Neuronal stem cell (in vitro differentiated cells): ENCODE data around the gene SNX3.

Experiments
- DNase-seq: peaks from one replicate; pipeline ENCODE4 v3.0.0-alpha.2; 2013; ENCODE audit warnings: low spot score
- H2AFZ ChIP-seq: one replicate; pipeline ENCODE4 v1.6.1; 2013; ENCODE audit warnings: mild to moderate bottlenecking, low read length, inconsistent platforms
- H2AK5ac ChIP-seq: 2 replicates; pipeline ENCODE4 v1.6.1; 2013; ENCODE audit warnings: low read depth, mild to moderate bottlenecking, inconsistent platforms, low read length, moderate library complexity, mixed read lengths
- H2BK120ac ChIP-seq: 2 replicates; pipeline ENCODE4 v1.6.1; 2013; ENCODE audit warnings: low read depth, mild to moderate bottlenecking, inconsistent platforms, low read length, moderate library complexity, mixed read lengths
- H2BK12ac ChIP-seq: one replicate; pipeline ENCODE4 v1.6.1; 2013; ENCODE audit warnings: low read length, inconsistent platforms
- H2BK15ac ChIP-seq: 2 replicates; pipeline ENCODE4 v1.6.1; 2013; ENCODE audit warnings: mild to moderate bottlenecking, low read length, inconsistent platforms, mixed read lengths
- H2BK5ac ChIP-seq: one replicate; pipeline ENCODE4 v1.6.1; 2013; ENCODE audit warnings: inconsistent platforms, mild to moderate bottlenecking, low read length, moderate library complexity
- H3K14ac ChIP-seq: one replicate; pipeline ENCODE4 v1.6.1; 2013; ENCODE audit warnings: low read length, inconsistent platforms
- H3K18ac ChIP-seq: 2 replicates; pipeline ENCODE4 v1.6.1; 2013; ENCODE audit warnings: low read length, inconsistent platforms
- H3K23ac ChIP-seq: 2 replicates; pipeline ENCODE4 v1.6.1; 2013; ENCODE audit warnings: low read depth, mild to moderate bottlenecking, mixed read lengths, low read length, inconsistent platforms; ENCODE audit not compliant: poor library complexity
- H3K27ac ChIP-seq: replicated peaks from 3 replicates; pipeline ENCODE4 v1.5.1; 2013; ENCODE audit warnings: low read length, inconsistent platforms
- H3K27me3 ChIP-seq, 3 experiments: 2 replicates each; pipeline ENCODE4 v1.6.1; 2013; ENCODE audit warnings: low read length in 3 of 3, mild to moderate bottlenecking in 2 of 3, inconsistent platforms in 1 of 3, low read depth in 1 of 3, mixed read lengths in 1 of 3, moderate library complexity in 1 of 3; ENCODE audit not compliant: control insufficient read depth in 3 of 3, insufficient read depth in 3 of 3
- H3K36me3 ChIP-seq, 2 donors: replicated peaks in 1 of 2; 2 replicates each; pipeline ENCODE4 v1.6.1; 2013; ENCODE audit warnings: low read length in 2 of 2; ENCODE audit not compliant: control insufficient read depth in 2 of 2, insufficient read depth in 2 of 2
- H3K4ac ChIP-seq: 2 replicates; pipeline ENCODE4 v1.6.1; 2013; ENCODE audit warnings: inconsistent platforms, mild to moderate bottlenecking, low read length, moderate library complexity
- H3K4me1 ChIP-seq, 2 donors: 1 replicate in 1 of 2; 2 replicates in 1 of 2; pipeline ENCODE4 v1.6.1; 2013; ENCODE audit warnings: low read length in 2 of 2, low read depth in 1 of 2; ENCODE audit not compliant: control insufficient read depth in 2 of 2, insufficient read depth in 1 of 2
- H3K4me2 ChIP-seq: one replicate; pipeline ENCODE4 v1.6.1; 2013; ENCODE audit warnings: mild to moderate bottlenecking, low read length, inconsistent platforms; ENCODE audit not compliant: insufficient read depth, poor library complexity, severe bottlenecking
- H3K4me3 ChIP-seq, 2 donors: 2 replicates each; pipeline ENCODE4 v1.5.1; 2013; ENCODE audit warnings: low read length in 2 of 2, mild to moderate bottlenecking in 2 of 2, inconsistent platforms in 1 of 2, moderate library complexity in 1 of 2
- H3K79me1 ChIP-seq: one replicate; pipeline ENCODE4 v1.6.1; 2013; ENCODE audit warnings: low read depth, mild to moderate bottlenecking, inconsistent platforms, low read length, moderate library complexity
- H3K9ac ChIP-seq: one replicate; pipeline ENCODE4 v1.6.1; 2013; ENCODE audit warnings: mild to moderate bottlenecking, low read depth, low read length, inconsistent platforms; ENCODE audit not compliant: poor library complexity
- H3K9me3 ChIP-seq, 2 donors: replicated peaks in 1 of 2; 2 replicates each; pipeline versions ENCODE3 to v1.6.1; 2013; ENCODE audit warnings: low read length in 2 of 2, mild to moderate bottlenecking in 2 of 2, inconsistent platforms in 1 of 2, low read depth in 1 of 2, mixed read lengths in 1 of 2, moderate library complexity in 1 of 2; ENCODE audit not compliant: control insufficient read depth in 2 of 2, insufficient read depth in 1 of 2
- H4K8ac ChIP-seq: one replicate; pipeline ENCODE4 v1.6.1; 2013; ENCODE audit warnings: low read depth, mild to moderate bottlenecking, inconsistent platforms, low read length, moderate library complexity
- H4K91ac ChIP-seq: one replicate; pipeline ENCODE4 v1.6.1; 2013; ENCODE audit warnings: low read length, low read depth, mild to moderate bottlenecking, inconsistent platforms; ENCODE audit not compliant: poor library complexity
- WGBS, 2 donors: extraction: QIAGEN DNeasy Blood & Tissue Kit; methylation state at CpG; one replicate each; pipeline ENCODE4 v1.1.7; 2013; ENCODE audit warnings: missing lambda C conversion rate in 2 of 2, mixed read lengths in 1 of 2; ENCODE audit not compliant: insufficient read length in 2 of 2, insufficient replicate concordance in 1 of 2; ENCODE audit errors: extremely low coverage in 2 of 2; 5-methylcytosine and 5-hydroxymethylcytosine counted together

SNX3 gene

DNA sequence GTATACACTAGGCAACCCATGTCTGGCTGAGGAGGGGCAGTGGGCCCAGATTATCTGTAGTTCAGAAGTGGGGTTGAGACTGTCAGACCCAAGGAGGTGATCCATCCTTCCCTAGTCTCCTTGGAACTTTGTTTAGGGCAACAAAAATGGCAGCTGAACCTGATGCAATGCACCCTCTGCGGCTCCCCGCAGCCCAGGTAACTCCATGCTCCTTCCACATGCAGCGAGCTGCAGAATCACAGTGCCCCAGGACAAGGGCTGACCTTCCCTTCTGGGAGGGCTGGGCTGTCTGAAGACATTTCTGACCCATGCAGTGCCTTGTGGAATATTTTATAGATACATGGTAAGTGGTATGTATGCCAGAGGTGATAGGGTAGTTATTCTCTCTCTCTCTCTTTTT is 65.6 kb downstream of the SNX3 start:
- no peak for DNase-seq
- H3K4me2 ChIP-seq: no peak overlapping the region
- no peak overlapping the region for H2BK120ac ChIP-seq
- peaks cover 0 to 2% of the 10 kb centered on the region in 2 donors for H3K4me1 ChIP-seq
- no peak overlapping the region for H2BK15ac ChIP-seq
- H2BK5ac ChIP-seq: peak overlapping the region; percentile 7
- H3K14ac ChIP-seq: no peak overlapping the region
- H3K4me3 ChIP-seq: no peak overlapping the region
- H3K18ac ChIP-seq: no peak overlapping the region
- no peak overlapping the region for H4K8ac ChIP-seq
- no CpG with 5 or more reads among the region's 3 CpGs for WGBS, 2 donors
- no peak overlapping the region for H3K4ac ChIP-seq
- H3K9ac ChIP-seq: no peak overlapping the region
- peaks cover 0 to 9% (median 0%) of the 10 kb centered on the region in 3 experiments for H3K27me3 ChIP-seq
- H3K36me3 ChIP-seq: no peaks in the 10 kb centered on the region
- no peak overlapping the region for H2AFZ ChIP-seq
- H4K91ac ChIP-seq: no peak overlapping the region
- H3K79me1 ChIP-seq: no peaks in the 10 kb centered on the region
- no peak overlapping the region for H2AK5ac ChIP-seq
- no peak overlapping the region for H3K23ac ChIP-seq
- H2BK12ac ChIP-seq: no peak overlapping the region
- H3K9me3 ChIP-seq: no peaks in the 10 kb centered on the region
- H3K27ac ChIP-seq: no peak overlapping the region

DNA sequence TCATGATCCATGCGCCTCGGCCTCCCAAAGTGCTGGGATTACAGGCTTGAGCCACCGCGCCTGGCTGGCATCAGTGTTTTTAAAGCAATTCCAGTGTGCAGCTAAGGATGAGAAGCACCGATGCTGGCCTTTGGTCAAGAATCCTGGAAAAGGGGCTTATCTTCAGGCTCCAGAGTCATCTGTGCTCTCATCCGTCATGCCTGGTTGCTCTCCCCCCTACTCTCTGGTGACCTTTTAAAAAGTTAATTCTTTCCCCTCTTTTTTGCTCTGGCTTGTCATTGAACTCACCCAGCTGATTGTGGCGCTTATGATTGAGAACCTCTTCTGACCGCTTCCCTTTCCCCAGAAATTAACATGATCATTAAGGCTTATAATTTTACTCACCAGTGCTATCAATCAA is 66.3 kb downstream of the SNX3 start:
- Histone ChIP-seq H3K27me3 (peaks cover 0 to 16% (median 0%) of the 10 kb centered on the region in 3 experiments), H2AFZ (no peak overlapping the region), H2AK5ac (no peak overlapping the region), H2BK15ac (no peak overlapping the region), H2BK120ac (no peak overlapping the region), H3K4me1 (peaks cover 0 to 2% of the 10 kb centered on the region in 2 donors), H3K4ac (no peak overlapping the region), H3K9me3 (no peaks in the 10 kb centered on the region), H3K79me1 (no peaks in the 10 kb centered on the region), H3K14ac (no peak overlapping the region), H3K4me3 (no peak overlapping the region), H3K18ac (no peak overlapping the region), H2BK5ac (no peak overlapping the region), H3K4me2 (no peak overlapping the region), H3K36me3 (no peaks in the 10 kb centered on the region), H3K9ac (no peak overlapping the region), H3K27ac (no peak overlapping the region), H3K23ac (no peak overlapping the region), H4K91ac (no peak overlapping the region), H2BK12ac (no peak overlapping the region), H4K8ac (no peak overlapping the region)
- WGBS, 2 donors: no CpG with 5 or more reads among the region's 8 CpGs
- DNase-seq: no peak

DNA sequence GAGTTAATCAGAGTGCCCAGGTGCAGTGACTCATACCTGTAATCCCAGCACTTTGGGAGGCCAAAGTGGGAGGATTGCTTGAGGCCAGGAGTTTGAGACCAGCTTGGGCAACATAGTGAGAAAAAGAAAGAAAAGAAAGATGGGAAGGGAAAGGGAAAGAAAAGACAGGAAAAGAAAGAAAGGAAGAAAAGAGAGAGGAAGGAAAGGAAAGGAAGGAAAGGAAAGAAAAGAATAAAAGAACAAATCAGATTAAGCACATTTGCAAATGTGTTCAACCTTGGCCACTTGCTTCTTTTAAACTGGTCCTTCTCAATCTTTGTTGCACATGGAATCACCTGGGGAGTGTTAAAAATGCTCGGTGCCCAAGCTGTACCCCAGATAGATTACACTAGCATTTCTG is 67.0 kb downstream of the SNX3 start:
- Histone ChIP-seq H3K4me2 (no peak overlapping the region), H4K8ac (no peak overlapping the region), H3K79me1 (no peaks in the 10 kb centered on the region), H3K23ac (no peak overlapping the region), H3K4ac (no peak overlapping the region), H2AK5ac (no peak overlapping the region), H2BK5ac (no peak overlapping the region), H3K36me3 (no peaks in the 10 kb centered on the region), H2BK15ac (no peak overlapping the region), H3K27me3 (peaks cover 0 to 23% (median 0%) of the 10 kb centered on the region in 3 experiments), H3K9ac (no peak overlapping the region), H3K18ac (no peak overlapping the region), H2AFZ (no peak overlapping the region), H4K91ac (no peak overlapping the region), H2BK120ac (no peak overlapping the region), H3K4me3 (no peak overlapping the region), H3K4me1 (peaks cover 0 to 2% of the 10 kb centered on the region in 2 donors), H3K14ac (no peak overlapping the region), H3K27ac (no peak overlapping the region), H2BK12ac (no peak overlapping the region), H3K9me3 (no peaks in the 10 kb centered on the region)
- WGBS, 2 donors: no CpG with 5 or more reads among the region's 1 CpG
- DNase-seq: no peak

DNA sequence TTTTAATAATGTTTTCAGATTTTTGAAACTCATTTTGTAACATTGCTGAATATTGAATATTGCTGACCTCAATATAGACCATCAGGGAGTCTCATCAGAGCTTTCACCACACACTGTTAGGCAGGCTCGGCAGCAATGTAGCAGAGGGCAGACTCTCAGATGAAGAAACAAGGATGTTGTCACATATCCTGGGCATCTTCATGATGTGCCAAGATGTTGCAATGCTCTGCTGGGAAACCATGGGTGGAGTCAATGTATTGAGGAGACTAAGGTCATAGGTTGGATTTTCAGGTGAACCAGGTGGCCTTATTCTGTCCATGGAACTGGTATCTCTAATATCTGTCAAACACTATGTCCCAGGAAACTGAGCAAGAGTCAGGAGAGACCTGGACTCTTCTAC is 67.7 kb downstream of the SNX3 start:
- Histone ChIP-seq H2BK12ac (no peak overlapping the region), H3K18ac (no peak overlapping the region), H3K36me3 (no peaks in the 10 kb centered on the region), H3K23ac (no peak overlapping the region), H2BK15ac (no peak overlapping the region), H3K14ac (no peak overlapping the region), H3K9ac (no peak overlapping the region), H2AFZ (no peak overlapping the region), H2AK5ac (no peak overlapping the region), H4K91ac (no peak overlapping the region), H2BK5ac (no peak overlapping the region), H3K27ac (no peak overlapping the region), H3K27me3 (peaks cover 0 to 30% (median 0%) of the 10 kb centered on the region in 3 experiments), H2BK120ac (no peak overlapping the region), H4K8ac (no peak overlapping the region), H3K4ac (no peak overlapping the region), H3K4me2 (no peak overlapping the region), H3K4me1 (peaks cover 0 to 2% of the 10 kb centered on the region in 2 donors), H3K79me1 (no peaks in the 10 kb centered on the region), H3K4me3 (no peak overlapping the region), H3K9me3 (no peaks in the 10 kb centered on the region)
- no peak for DNase-seq
- WGBS, 2 donors: no CpG with 5 or more reads among the region's 1 CpG
